ENCODE results near the gene CDAN1.

The CDAN1 gene

GRCh38 chr15:42726114-42726513 is 10.8 kb downstream of the CDAN1 start:
- TF ChIP-seq CTCF (IDR thresholded peaks at IDR 0.05; ENCODE audit: extremely low read depth, missing control alignments) = no peak
- no peak for DNase-seq (ENCODE audit: low spot score)

DNA sequence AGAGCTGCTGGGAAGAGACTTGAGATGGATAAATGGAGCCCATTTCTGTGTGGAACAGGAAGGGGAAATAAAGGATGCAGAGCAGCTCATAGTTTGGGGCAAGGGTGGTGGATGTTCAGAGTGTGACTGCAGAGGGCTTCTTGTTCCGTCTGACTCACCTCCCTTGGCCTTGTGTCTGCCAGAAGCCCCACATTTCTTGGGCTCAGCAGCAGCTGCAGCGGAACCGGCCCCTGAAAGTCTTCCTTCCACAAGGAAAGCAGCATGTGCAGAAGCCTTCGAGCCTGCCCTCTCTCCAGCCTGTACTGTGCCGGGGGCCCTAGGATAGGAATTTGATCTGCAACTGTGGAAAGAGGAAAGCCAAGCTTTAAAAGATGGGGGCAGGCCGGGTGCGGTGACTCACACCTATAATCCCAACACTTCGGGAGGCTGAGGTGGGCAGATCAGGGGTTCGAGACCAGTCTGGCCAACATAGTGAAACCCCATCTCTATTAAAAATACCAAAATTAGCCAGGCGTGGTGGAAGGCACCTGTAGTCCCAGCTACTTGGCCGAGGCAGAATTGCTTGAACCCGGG is 11.5 kb downstream of the CDAN1 start:
- no peak for TF ChIP-seq CTCF (IDR thresholded peaks at IDR 0.05; ENCODE audit: extremely low read depth, missing control alignments)
- DNase-seq (ENCODE audit: low spot score) = no peak

DNA sequence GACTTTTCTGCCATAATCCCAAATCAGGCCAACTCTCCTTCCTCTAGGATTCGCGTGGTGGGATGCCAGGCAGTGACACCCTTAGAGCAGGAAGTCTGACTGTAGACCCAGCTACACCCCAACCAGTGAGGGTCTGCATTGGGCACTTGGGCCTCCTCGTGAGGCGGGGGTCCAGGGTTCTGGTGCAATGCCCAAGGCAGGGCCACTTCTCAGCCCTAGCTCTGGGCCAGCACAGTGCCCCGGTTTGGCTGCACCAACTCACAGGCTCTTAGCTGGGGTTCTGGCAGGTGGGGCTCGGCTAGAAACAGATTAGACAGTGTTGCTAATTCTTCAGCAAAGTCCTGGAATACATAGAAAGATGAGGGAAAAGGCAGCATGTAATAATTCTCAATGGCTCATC is 12.7 kb downstream of the CDAN1 start:
- no peak for TF ChIP-seq CTCF (IDR thresholded peaks at IDR 0.05; ENCODE audit: extremely low read depth, missing control alignments)
- no peak for DNase-seq (ENCODE audit: low spot score)

GRCh38 chr15:42723068-42723467 is 13.9 kb downstream of the CDAN1 start:
- no peak for TF ChIP-seq CTCF (IDR thresholded peaks at IDR 0.05; ENCODE audit: extremely low read depth, missing control alignments)
- DNase-seq (ENCODE audit: low spot score) = no peak

- no peak for DNase-seq (ENCODE audit: low spot score)
- TF ChIP-seq CTCF (IDR thresholded peaks at IDR 0.05; ENCODE audit: extremely low read depth, missing control alignments) = no peak
Measured at GRCh38 chr15:42721916-42722315, 15.0 kb downstream of the CDAN1 start.

DNA sequence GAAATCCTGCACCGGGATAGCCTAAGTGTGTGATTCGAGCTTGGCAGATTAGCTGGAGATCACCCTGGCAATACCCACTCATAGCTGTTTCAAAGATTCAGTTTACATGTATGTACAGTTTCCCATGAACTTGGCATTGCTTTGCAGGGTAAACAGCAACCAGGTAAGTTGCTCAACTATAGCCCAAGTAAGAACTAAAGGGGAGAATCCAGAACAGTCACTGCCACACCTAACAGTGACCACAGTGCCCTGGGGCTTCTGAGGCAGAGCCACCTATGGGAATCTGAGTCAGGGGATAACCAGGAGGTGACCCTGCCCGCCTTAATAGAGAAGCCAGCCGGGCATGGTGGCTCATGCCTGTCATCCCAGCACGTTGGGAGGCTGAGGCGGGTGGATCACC is 15.9 kb downstream of the CDAN1 start:
- no peak for TF ChIP-seq CTCF (IDR thresholded peaks at IDR 0.05; ENCODE audit: extremely low read depth, missing control alignments)
- no peak for DNase-seq (ENCODE audit: low spot score)

GRCh38 chr15:42720071-42720470 is 16.9 kb downstream of the CDAN1 start:
- no peak for TF ChIP-seq CTCF (IDR thresholded peaks at IDR 0.05; ENCODE audit: extremely low read depth, missing control alignments)
- DNase-seq (ENCODE audit: low spot score) = no peak
